ENCODE data around the gene IGF2. TPM values are rescaled to one million over a fixed set of nuclear protein-coding genes. Genes with fewer than 3 reads are reported as not detected.
"Not testable (repeated sequence)": the region's sequence is repeated elsewhere in the genome, so short reads cannot be mapped to it uniquely, and the experiment has no call there.

IGF2 gene
- polyA plus RNA-seq (ENCODE audit: low read depth in 6 of 6), result not detected

- DNase-seq, result no peak
- Mint-ChIP-seq H3K27me3 (peaks cover 35 to 74% (median 71%) of the 10 kb centered on the region in 3 donors), H3K27ac (peak within 1 kb of the TSS in 3 of 6 donors; percentile 70 to 91 (median 89)), H3K36me3 (no peaks in the 10 kb centered on the region), H3K4me1 (peaks cover 21 to 30% (median 26%) of the 10 kb centered on the region in 3 donors), H3K4me3 (peak within 1 kb of the TSS; percentile 78 to 95 (median 84)), H3K9me3 (no peaks in the 10 kb centered on the region)
- ATAC-seq (ENCODE audit: low read depth in 2 of 2), result peak; percentile 44 to 57
These were observed at the start of gene IGF2 for GRCh38 chr11:2139123-2139521. TSS of gene IGF2 (minus strand) at chr11:2139389. CDS start at chr11:2135523, 3,866 bp downstream.

- Mint-ChIP-seq H3K36me3 (peaks cover 0 to 4% of the 10 kb centered on the region in 2 donors), H3K9me3 (no peaks in the 10 kb centered on the region), H3K4me1 (peaks cover 0 to 8% (median 7%) of the 10 kb centered on the region in 3 donors), H3K4me3 (no peak overlapping the region), H3K27ac (no peak overlapping the region), H3K27me3 (peaks cover 0 to 25% (median 10%) of the 10 kb centered on the region in 3 donors)
- ATAC-seq (ENCODE audit: low read depth in 2 of 2) (no peak), DNase-seq (no peak)
These were observed 49.6 kb upstream of the IGF2 start for GRCh38 chr11:2188745-2189144.

- no peak overlapping the region for H3K4me3 Mint-ChIP-seq
- ATAC-seq (ENCODE audit: low read depth in 2 of 2), result no peak
- H3K27me3 Mint-ChIP-seq, result peaks cover 0 to 19% (median 10%) of the 10 kb centered on the region in 3 donors
- peaks cover 0 to 4% of the 10 kb centered on the region in 2 donors for H3K36me3 Mint-ChIP-seq
- DNase-seq, result no peak
- no peaks in the 10 kb centered on the region for H3K9me3 Mint-ChIP-seq
- peaks cover 0 to 8% (median 7%) of the 10 kb centered on the region in 3 donors for H3K4me1 Mint-ChIP-seq
- no peak overlapping the region for H3K27ac Mint-ChIP-seq
These were observed 48.1 kb upstream of the IGF2 start for GRCh38 chr11:2187280-2187707.

- Mint-ChIP-seq H3K4me1 (peaks cover 0 to 8% (median 7%) of the 10 kb centered on the region in 3 donors), H3K4me3 (no peak overlapping the region), H3K9me3 (no peaks in the 10 kb centered on the region), H3K27ac (peak overlapping the region in 1 of 6 donors; percentile 24), H3K27me3 (peaks cover 0 to 19% (median 10%) of the 10 kb centered on the region in 3 donors), H3K36me3 (peaks cover 0 to 4% of the 10 kb centered on the region in 2 donors)
- DNase-seq, result peak; percentile 34
- peak; percentile 77 to 79 for ATAC-seq (ENCODE audit: low read depth in 2 of 2)
These were observed 47.6 kb upstream of the IGF2 start for GRCh38 chr11:2186669-2187279.

GRCh38 chr11:2185324-2186085, 46.3 kb upstream of the IGF2 start:
- H3K36me3 Mint-ChIP-seq, result peaks cover 0 to 4% of the 10 kb centered on the region in 2 donors
- peaks cover 0 to 7% (median under 1%) of the 10 kb centered on the region in 3 donors for H3K4me1 Mint-ChIP-seq
- H3K4me3 Mint-ChIP-seq, result no peak overlapping the region
- DNase-seq (no peak), ATAC-seq (ENCODE audit: low read depth in 2 of 2) (no peak)
- peaks cover 0 to 14% (median 10%) of the 10 kb centered on the region in 3 donors for H3K27me3 Mint-ChIP-seq
- H3K9me3 Mint-ChIP-seq, result no peaks in the 10 kb centered on the region
- H3K27ac Mint-ChIP-seq, result no peak overlapping the region

- peaks cover 0 to 10% (median 9%) of the 10 kb centered on the region in 3 donors for H3K27me3 Mint-ChIP-seq
- ATAC-seq (ENCODE audit: low read depth in 2 of 2) (no peak), DNase-seq (no peak)
- peaks cover 0 to 7% (median 0%) of the 10 kb centered on the region in 3 donors for H3K4me1 Mint-ChIP-seq
- H3K4me3 Mint-ChIP-seq, result no peak overlapping the region
- H3K36me3 Mint-ChIP-seq, result peaks cover 0 to 4% of the 10 kb centered on the region in 2 donors
- H3K9me3 Mint-ChIP-seq, result no peaks in the 10 kb centered on the region
- no peak overlapping the region for H3K27ac Mint-ChIP-seq
These were observed 43.7 kb upstream of the IGF2 start for GRCh38 chr11:2182692-2183474.

- Mint-ChIP-seq H3K4me3 (no peak overlapping the region), H3K27me3 (peaks cover 0 to 10% (median 9%) of the 10 kb centered on the region in 3 donors), H3K36me3 (peaks cover 0 to 4% of the 10 kb centered on the region in 2 donors), H3K9me3 (no peaks in the 10 kb centered on the region), H3K27ac (no peak overlapping the region), H3K4me1 (peaks cover 0 to 7% (median 0%) of the 10 kb centered on the region in 3 donors)
- no peak for DNase-seq
- ATAC-seq (ENCODE audit: low read depth in 2 of 2), result no peak
These were observed 42.9 kb upstream of the IGF2 start for GRCh38 chr11:2182075-2182474.

- DNase-seq (no peak), ATAC-seq (ENCODE audit: low read depth in 2 of 2) (no peak)
- Mint-ChIP-seq H3K36me3 (peaks cover 0 to 4% of the 10 kb centered on the region in 2 donors), H3K4me1 (peaks cover 0 to 3% (median 0%) of the 10 kb centered on the region in 3 donors), H3K27me3 (peaks cover 0 to 10% (median 9%) of the 10 kb centered on the region in 3 donors), H3K27ac (no peak overlapping the region), H3K9me3 (no peaks in the 10 kb centered on the region), H3K4me3 (no peak overlapping the region)
These were observed 41.7 kb upstream of the IGF2 start for GRCh38 chr11:2180789-2181370.

GRCh38 chr11:2180347-2180746, 41.2 kb upstream of the IGF2 start:
- ATAC-seq (ENCODE audit: low read depth in 2 of 2) (no peak), DNase-seq (no peak)
- Mint-ChIP-seq H3K9me3 (no peaks in the 10 kb centered on the region), H3K4me1 (peaks cover 0 to 3% (median 0%) of the 10 kb centered on the region in 3 donors), H3K27ac (no peak overlapping the region), H3K36me3 (peaks cover 0 to 4% of the 10 kb centered on the region in 2 donors), H3K4me3 (no peak overlapping the region), H3K27me3 (peaks cover 0 to 9% (median 9%) of the 10 kb centered on the region in 3 donors)

- H3K27ac Mint-ChIP-seq, result peak overlapping the region in 1 of 6 donors; percentile 28
- no peak for ATAC-seq (ENCODE audit: low read depth in 2 of 2)
These were observed 40.3 kb upstream of the IGF2 start for GRCh38 chr11:2179516-2179915.

GRCh38 chr11:2178906-2179494, 39.8 kb upstream of the IGF2 start:
- Mint-ChIP-seq H3K27me3 (peaks cover 0 to 4% (median 0%) of the 10 kb centered on the region in 3 donors), H3K27ac (peak overlapping the region in 1 of 6 donors; percentile 28), H3K36me3 (no peaks in the 10 kb centered on the region), H3K4me3 (no peak overlapping the region), H3K9me3 (no peaks in the 10 kb centered on the region), H3K4me1 (no peaks in the 10 kb centered on the region)
- no peak for DNase-seq
- no peak for ATAC-seq (ENCODE audit: low read depth in 2 of 2)

More at GRCh38 chr11:2179516-2179915, 40.3 kb upstream of the IGF2 start:
- Mint-ChIP-seq H3K4me1 (no peaks in the 10 kb centered on the region), H3K36me3 (no peaks in the 10 kb centered on the region), H3K4me3 (no peak overlapping the region), H3K27me3 (peaks cover 0 to 2% (median 1%) of the 10 kb centered on the region in 3 donors), H3K9me3 (no peaks in the 10 kb centered on the region)
- DNase-seq, result no peak

- not testable (repeated sequence) for H3K27me3 Mint-ChIP-seq; DNase-seq; H3K36me3 Mint-ChIP-seq; H3K4me3 Mint-ChIP-seq; H3K9me3 Mint-ChIP-seq; H3K27ac Mint-ChIP-seq; H3K4me1 Mint-ChIP-seq; ATAC-seq (ENCODE audit: low read depth in 2 of 2)
These were observed 39.0 kb upstream of the IGF2 start for GRCh38 chr11:2178055-2178773.

Data from naive B cell (primary cell).